AG04449 (cell line): ENCODE data around the gene STMN1.

Experiments
- CTCF ChIA-PET: fragments of 350-600 bp; formaldehyde crosslinking; extraction: SDS; loops from one replicate; lab custom pipeline; 2021; ENCODE audit warnings: antibody characterized with exemption; lab: Yijun Ruan, JAX
- POLR2A ChIA-PET: fragments of 400-600, 350-600 bp; formaldehyde crosslinking; extraction: SDS; loops from one replicate; lab custom pipeline; 2020; ENCODE audit warnings: antibody characterized with exemption, inconsistent platforms; lab: Yijun Ruan, JAX
- DNase-seq: peaks from one replicate; pipeline ENCODE4 v3.0.0-alpha.2; 2010; ENCODE audit warnings: low read depth, low spot score
- H3K4me3 ChIP-seq: 2 replicates; pipeline ENCODE4 v1.5.1; 2011; ENCODE audit warnings: low read depth, mild to moderate bottlenecking, control low read depth, low read length
- CTCF ChIP-seq: IDR thresholded peaks from one replicate; pipeline ENCODE4 v1.5.1; 2011; ENCODE audit warnings: mild to moderate bottlenecking, moderate library complexity, low read length, control low read depth, inconsistent platforms; ENCODE audit not compliant: insufficient read depth; ENCODE audit errors: missing control alignments

The STMN1 gene

GRCh38 chr1:25867210-25867991, 38.8 kb downstream of the STMN1 start:
- ChIA-PET CTCF (interaction anchor here (2.0 kb wide), 1 partner anchor 28 kb away, joined by 5 read pairs; no protein-coding TSS in a partner anchor), POLR2A (no interaction called here)
- no peak for TF ChIP-seq CTCF
- H3K4me3 ChIP-seq = no peak overlapping the region
- DNase-seq = no peak

GRCh38 chr1:25866288-25866687, 39.9 kb downstream of the STMN1 start:
- ChIA-PET CTCF (interaction anchor here (2.0 kb wide), 1 partner anchor 29 kb away, joined by 5 read pairs; no protein-coding TSS in a partner anchor), POLR2A (no interaction called here)
- TF ChIP-seq CTCF = no peak
- no peak for DNase-seq
- H3K4me3 ChIP-seq = no peak overlapping the region

GRCh38 chr1:25864434-25864833, 41.8 kb downstream of the STMN1 start:
- no peak for DNase-seq
- TF ChIP-seq CTCF = no peak
- H3K4me3 ChIP-seq = no peak overlapping the region
- POLR2A ChIA-PET = interaction anchor here (0.9 to 1.4 kb wide), 2 partner anchors 8 to 10 kb away, joined by 3 read pairs; no protein-coding TSS in a partner anchor
- CTCF ChIA-PET = interaction anchor here (0.7 to 1.5 kb wide), 2 partner anchors 11 to 135 kb away, joined by 3 read pairs; partner anchors contain the start of gene PAQR7

GRCh38 chr1:25863486-25864262, 42.5 kb downstream of the STMN1 start:
- H3K4me3 ChIP-seq = no peak overlapping the region
- ChIA-PET POLR2A (no interaction called here), CTCF (interaction anchor here (0.7 to 1.4 kb wide), 2 partner anchors 19 to 136 kb away, joined by 3 read pairs; no protein-coding TSS in a partner anchor)
- DNase-seq = no peak
- TF ChIP-seq CTCF = no peak

GRCh38 chr1:25862785-25863485, 43.3 kb downstream of the STMN1 start:
- CTCF ChIA-PET = interaction anchor here (1.4 to 1.8 kb wide), 2 partner anchors 18 to 33 kb away, joined by 3 to 5 read pairs; no protein-coding TSS in a partner anchor
- H3K4me3 ChIP-seq = no peak overlapping the region
- no peak for DNase-seq
- TF ChIP-seq CTCF = no peak
- POLR2A ChIA-PET = interaction anchor here (1.0 kb wide), 1 partner anchor 33 kb away, joined by 3 read pairs; no protein-coding TSS in a partner anchor
